Stimulated activated CD4-positive, alpha-beta T cell treated with anti-CD3 and anti-CD28 coated beads, Interleukin-4, amount 100 ng/mL, for 24 hours (primary cell): ENCODE results near the gene TTLL8.

ENCODE experiments used
- DNase-seq: peaks from one replicate; pipeline ENCODE4 v3.0.0-alpha.2; 2020

The TTLL8 gene

DNA sequence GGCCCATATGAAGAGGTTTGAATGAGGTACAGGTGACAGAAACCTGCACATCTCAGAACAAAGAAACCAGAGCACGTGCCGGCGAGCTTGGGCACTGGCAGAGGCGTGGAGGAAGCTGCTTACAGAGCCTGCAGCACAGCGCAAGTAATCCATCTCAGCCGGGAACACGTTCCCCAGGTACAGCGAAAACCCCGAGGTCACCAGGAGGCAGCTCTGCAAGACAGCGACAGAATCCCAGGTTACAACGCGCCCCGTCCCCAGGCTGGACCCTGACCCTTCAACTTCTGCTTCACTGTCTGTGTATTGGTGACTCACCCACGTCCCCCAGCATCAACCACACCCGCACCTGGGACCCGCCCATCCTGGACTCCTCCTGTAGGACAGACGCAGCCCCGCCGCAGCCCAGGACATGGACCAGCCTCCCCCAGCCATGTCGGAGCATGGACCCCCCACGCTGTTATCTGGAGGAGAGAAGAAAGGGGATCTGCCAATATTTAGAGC is 24.9 kb upstream of the TTLL8 start:
- no peak for DNase-seq

DNA sequence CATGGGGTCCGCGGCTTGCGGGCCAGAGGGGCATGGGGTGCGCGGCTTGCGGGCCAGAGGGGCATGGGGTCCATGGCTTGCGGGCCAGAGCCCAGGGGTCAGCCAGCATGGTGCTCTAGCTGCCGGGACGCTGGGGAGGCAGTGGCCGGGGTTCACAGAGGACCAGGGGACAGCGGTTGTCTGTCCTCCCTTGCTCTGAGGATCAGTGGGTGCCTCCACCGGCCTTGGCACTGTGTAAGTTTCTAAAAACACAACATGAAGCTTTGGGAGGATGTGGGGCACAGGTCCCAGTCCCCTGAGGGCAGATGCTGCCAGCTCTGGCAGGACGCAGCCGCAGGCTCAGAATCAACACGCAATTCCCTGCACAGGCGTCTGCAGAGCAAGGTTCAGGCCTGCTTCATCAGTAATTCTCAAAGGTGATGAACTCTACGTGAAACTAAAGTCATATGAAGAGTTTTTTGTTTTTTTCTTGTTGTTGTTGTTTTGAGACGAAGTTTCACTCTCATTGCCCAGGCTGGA is 24.2 kb upstream of the TTLL8 start:
- no peak for DNase-seq

DNA sequence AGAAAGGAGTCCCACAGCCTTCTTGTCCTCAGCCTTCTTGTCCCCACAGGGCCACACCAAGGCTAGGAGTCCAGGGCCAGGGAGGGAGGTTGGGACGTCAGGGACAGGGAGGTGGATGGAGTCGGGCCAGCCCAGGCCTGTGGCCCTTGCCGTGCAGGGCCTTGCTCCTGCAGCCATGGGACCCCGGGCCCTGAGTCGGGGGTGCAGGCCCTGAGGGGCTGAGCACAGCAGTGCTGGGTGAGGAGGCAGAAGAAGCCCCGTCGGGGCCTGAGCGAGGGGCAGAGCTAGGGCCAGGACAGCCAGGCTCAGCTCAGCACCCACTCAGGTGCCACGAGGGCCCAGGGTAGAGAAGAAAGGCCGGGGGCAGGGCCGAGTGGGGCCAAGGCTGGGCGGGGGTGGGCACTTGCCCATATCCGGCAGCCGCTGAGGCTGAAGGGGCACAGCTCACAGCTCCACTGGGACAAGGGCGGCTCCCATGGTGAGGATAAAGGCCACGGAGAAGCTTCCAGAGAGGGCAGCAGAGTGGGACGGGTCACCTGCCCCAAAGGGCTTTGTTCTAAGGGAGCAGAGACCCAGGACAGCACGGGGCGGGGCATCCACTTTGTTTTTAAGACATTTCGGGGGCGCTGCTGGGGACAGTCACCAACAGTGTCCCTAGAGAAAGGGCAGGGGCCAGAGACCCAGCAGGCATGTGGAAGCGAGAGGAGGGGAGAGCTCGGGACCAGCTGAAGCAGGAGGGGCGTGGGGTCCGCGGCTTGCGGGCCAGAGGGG is 23.5 kb upstream of the TTLL8 start:
- DNase-seq: no peak

- DNase-seq: no peak
These were observed 22.0 kb upstream of the TTLL8 start for GRCh38 chr22:50080077-50080465.

GRCh38 chr22:50078761-50079160 is 20.7 kb upstream of the TTLL8 start:
- no peak for DNase-seq

DNA sequence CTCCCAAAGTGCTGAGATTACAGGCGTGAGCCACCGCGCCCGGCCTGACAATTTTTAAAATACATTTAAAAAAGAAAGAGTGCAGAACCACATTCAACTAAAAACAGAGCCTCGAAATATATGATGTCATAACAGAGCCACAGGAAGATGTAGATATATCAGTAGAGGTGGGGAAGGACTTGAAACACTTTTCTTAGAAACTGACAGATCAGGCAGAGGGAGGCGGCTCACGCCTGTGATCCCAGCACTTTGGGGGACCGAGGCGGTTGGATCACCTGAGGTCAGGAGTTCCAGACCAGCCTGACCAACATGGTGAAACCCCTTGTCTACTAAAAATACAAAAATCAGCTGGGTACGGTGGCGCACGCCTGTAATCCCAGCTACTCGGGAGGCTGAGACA is 20.1 kb upstream of the TTLL8 start:
- no peak for DNase-seq

DNA sequence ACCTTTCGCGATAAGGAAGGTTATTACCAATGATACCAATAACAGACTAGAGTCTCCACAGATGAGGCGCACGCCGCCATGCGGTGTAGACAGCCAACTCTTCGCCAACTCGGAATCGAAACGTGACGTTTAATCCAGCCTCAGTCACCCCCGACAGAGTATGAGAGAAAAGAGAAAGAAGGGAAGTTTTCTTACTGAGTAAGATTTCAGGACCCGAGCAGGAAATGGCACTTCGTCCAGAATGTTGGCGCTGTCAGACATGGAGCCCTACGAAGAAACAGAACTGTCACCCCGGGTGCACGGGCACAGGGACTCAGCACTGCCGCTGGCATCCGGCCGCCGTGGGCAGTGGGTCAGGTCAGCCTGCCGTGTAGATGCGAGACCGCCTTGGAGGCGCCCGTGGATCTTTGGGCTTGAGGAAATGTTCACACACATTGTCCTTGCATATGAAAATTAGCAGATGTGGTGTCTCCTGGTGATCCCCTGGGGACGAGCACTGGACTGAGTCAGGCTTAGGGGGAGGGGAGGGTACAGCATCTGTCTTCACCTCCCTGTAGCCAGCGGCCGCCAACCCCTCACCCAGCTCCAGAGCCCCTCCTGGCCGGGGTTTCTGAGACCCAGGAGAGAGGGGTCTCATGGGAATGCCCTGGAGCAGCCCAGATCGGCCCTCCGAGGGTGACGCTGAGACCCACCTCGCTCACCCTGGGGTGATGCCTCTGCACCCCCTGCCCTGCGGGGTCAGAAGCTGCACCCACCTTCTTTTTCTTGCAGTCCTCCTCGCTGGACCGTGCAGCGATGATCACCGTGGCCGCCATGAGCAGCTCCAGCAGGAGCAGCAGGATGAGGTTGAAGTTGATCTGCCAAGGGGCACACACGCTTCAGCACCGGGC is 18.8 kb upstream of the TTLL8 start:
- DNase-seq: no peak

- no peak for DNase-seq
These were observed 16.7 kb upstream of the TTLL8 start for GRCh38 chr22:50074551-50075530.

- no peak for DNase-seq
These were observed 16.0 kb upstream of the TTLL8 start for GRCh38 chr22:50074056-50074455.

DNA sequence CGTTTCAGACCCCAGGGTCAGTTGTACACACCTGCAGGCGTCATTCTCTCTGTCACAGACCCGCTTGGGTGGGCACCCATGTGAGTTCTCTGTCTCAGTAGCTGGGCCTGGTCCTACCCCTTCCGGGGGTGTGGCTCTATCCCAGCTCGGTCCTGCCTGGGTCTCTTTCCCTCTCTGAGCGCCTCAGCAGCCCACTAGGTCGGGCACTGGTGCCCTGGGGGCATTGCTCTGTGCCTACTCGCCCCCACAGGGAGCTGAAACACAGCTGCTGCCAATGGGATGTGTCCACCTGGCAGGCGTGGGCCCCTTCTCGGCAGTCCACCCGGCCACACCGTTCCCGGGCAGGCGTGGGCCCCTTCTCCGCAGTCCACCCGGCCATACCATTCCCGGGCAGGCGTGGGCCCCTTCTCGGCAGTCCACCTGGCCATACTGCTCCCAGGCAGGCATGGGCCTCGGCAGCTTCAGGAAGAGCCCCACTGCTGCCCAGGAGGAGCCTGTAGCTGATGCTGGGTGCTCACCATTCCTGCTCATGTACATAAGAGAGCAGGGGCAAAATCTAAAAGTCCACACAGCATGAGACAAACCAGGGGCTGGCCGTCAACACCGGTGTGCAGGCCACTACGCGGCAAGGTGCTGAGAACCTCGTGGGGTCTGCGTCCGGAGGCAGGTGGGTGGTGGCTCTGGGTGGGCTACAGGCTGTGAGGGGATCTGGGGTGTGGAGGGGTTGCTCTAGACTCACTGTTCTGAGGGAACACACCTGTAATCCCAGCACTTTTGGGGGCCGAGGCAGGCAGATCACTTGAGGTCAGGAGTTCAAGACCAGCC is 14.8 kb upstream of the TTLL8 start:
- DNase-seq: no peak

GRCh38 chr22:50072167-50072555 is 14.1 kb upstream of the TTLL8 start:
- DNase-seq: no peak

GRCh38 chr22:50071432-50072166 is 13.5 kb upstream of the TTLL8 start:
- no peak for DNase-seq

DNA sequence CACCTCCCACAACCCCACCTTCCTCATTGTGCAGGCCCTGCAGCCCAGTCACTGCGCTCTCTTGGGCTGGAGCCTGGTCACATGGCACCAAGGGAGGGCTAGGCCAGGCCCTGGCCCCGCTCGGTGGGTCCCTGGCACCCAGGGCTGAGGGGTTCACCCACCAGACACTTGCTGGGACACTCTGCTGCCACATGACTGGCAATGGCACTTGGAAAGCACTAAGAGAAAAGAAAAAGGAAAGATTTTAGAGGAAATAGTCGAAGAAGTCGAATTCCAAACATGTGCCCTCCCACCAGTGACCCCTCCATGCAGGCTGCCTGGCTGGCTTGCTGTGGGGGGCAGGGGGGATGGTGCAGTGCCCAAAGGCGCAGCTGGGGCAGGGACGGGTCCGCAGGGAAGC is 12.3 kb upstream of the TTLL8 start:
- no peak for DNase-seq

GRCh38 chr22:50068096-50068495 is 10.0 kb upstream of the TTLL8 start:
- DNase-seq: no peak

DNA sequence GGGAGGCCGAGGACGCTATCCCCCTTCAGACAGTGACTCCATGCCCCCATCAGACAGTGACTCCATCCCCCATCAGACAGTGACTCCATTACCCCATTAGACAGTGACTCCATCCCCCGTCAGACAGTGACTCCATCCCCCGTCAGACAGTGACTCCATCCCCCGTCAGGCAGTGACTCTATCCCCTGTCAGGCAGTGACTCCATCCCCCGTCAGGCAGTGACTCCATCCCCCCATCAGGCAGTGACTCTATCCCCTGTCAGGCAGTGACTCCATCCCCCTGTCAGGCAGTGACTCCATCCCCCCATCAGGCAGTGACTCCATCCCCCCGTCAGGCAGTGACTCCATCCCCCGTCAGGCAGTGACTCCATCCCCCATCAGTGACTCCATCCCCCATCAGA is 9.1 kb upstream of the TTLL8 start:
- no peak for DNase-seq

DNA sequence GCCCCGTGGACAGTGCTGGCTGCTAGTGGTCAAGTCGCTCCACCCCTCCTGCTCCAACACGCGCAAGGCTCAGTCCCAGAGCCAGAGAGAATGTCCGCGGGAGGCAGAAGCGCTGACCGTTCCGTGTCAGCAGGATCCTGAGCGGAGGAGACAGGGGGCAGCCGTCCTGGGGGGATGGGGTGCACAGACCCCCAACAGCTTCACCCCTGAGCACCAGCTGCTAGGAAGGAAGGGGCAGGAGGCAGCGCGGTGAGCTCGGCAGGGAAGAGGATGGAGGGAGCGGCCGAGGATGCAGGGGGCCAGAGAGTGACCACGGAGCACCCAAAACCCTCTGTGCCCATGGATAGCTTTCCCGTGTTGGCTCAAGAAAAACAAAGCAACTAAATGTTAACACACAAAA is 6.4 kb upstream of the TTLL8 start:
- no peak for DNase-seq

GRCh38 chr22:50063589-50064393 is 5.7 kb upstream of the TTLL8 start:
- DNase-seq: no peak

DNA sequence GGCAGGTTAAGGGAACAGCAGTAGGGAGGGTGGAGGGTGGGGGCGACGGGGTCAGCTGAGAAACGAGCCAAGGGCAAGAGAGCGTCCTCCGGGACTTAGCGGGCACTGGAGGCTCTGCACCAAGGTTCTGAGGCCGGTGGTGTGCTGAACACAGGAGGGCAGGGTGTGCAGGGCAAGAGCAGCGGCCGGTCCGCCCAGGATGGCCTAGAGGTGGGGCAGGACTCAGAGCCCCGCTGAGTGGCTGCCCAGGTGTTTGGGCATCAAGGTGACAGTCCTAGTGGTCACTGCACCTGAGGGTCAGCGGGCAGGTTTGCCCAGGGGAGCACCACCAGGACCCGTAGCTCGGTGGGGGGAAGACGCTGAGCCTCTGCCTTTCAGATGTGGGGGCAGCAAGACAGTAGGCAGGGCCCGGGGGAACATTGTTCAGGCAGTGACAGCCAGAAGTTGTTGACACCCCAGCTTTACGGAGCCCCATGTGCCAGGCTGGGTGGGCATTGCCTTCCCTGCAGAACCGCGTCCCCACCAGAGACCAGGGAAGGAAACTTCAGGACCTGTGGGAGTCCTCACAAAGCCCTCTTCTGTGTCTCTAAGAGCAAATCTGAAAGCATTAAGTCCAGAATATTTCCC is 4.5 kb upstream of the TTLL8 start:
- no peak for DNase-seq

DNA sequence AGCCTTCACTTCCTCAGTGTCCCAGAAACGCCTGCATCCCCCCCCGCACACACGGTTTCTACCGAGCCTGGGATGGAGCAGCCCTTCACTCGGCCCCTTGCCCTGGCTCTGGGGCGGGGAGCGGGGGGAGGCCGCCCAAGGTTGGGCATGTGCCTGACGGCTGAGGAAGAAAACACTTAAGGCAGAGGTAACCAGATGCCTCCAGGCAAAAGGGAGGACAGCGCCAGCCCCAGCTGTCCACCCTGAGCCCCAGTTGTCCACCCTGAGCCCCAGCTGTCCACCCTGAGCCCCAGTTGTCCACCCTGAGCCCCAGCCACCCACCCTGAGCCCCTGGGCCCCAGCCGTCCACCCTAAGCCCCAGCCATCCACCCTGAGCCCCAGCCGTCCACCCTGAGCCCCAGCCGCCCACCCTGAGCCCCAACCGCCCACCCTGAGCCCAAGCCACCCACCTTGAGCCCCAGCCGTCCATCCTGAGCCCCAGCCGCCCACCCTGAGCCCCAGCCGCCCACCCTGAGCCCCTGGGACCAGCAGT is 3.8 kb upstream of the TTLL8 start:
- no peak for DNase-seq
